CD14-positive monocyte (primary cell): ENCODE results near the gene CDH11. TPM values are rescaled to one million over a fixed set of nuclear protein-coding genes. Genes with fewer than 3 reads are reported as not detected.

Experiments used
- DNase-seq, 3 donors: peaks; one replicate each; pipeline ENCODE4 v3.0.0-alpha.2; 2011 to 2022
- H2AFZ ChIP-seq: 2 replicates; pipeline ENCODE4 v1.6.0; 2012; ENCODE audit warnings: mild to moderate bottlenecking, low read depth, low read length, inconsistent platforms; ENCODE audit not compliant: insufficient read depth, poor library complexity, severe bottlenecking
- H3K27ac ChIP-seq, 2 donors: 1 replicate in 1 of 2; 2 replicates in 1 of 2; pipeline ENCODE4 v1.5.1; 2012 to 2013; ENCODE audit warnings: low read length in 2 of 2, control low read depth in 1 of 2, inconsistent platforms in 1 of 2, low read depth in 1 of 2, mild to moderate bottlenecking in 1 of 2
- H3K27me3 ChIP-seq, 2 donors: one replicate each; pipeline versions ENCODE4 v1.6.0 to v1.6.1; 2011 to 2013; ENCODE audit warnings: low read length in 2 of 2; ENCODE audit not compliant: control insufficient read depth in 2 of 2, insufficient read depth in 2 of 2
- H3K36me3 ChIP-seq, 2 donors: replicated peaks in 1 of 2; 1 replicate in 1 of 2; 2 replicates in 1 of 2; pipeline versions ENCODE4 v1.5.1 to v1.6.1; 2012 to 2013; ENCODE audit warnings: low read length in 2 of 2, control low read depth in 1 of 2, inconsistent platforms in 1 of 2, mild to moderate bottlenecking in 1 of 2; ENCODE audit not compliant: insufficient read depth in 2 of 2, control insufficient read depth in 1 of 2
- H3K4me1 ChIP-seq, 2 donors: 1 replicate in 1 of 2; 2 replicates in 1 of 2; pipeline versions ENCODE4 v1.5.1 to v1.6.1; 2012 to 2013; ENCODE audit warnings: low read length in 2 of 2, control low read depth in 1 of 2, inconsistent platforms in 1 of 2, mild to moderate bottlenecking in 1 of 2, moderate library complexity in 1 of 2; ENCODE audit not compliant: insufficient read depth in 2 of 2, control insufficient read depth in 1 of 2
- H3K4me2 ChIP-seq: replicated peaks from 2 replicates; pipeline ENCODE3; 2012; ENCODE audit warnings: low read length, moderate library complexity, mild to moderate bottlenecking; ENCODE audit not compliant: poor library complexity, severe bottlenecking; ENCODE audit errors: extremely low read depth
- H3K4me3 ChIP-seq, 3 experiments: fragments of 200-600 bp in 1 of 3; sonication (generic) in 1 of 3; replicated peaks in 1 of 3; 1 replicate in 2 of 3; 2 replicates in 1 of 3; pipeline ENCODE4 v1.5.1; 2011 to 2013; ENCODE audit warnings: low read length in 3 of 3, mild to moderate bottlenecking in 3 of 3, control low read depth in 2 of 3, low read depth in 2 of 3, inconsistent platforms in 1 of 3, moderate library complexity in 1 of 3
- H3K79me2 ChIP-seq: 2 replicates; pipeline ENCODE4 v1.6.0; 2012; ENCODE audit warnings: mild to moderate bottlenecking, control low read depth, inconsistent platforms, low read length, moderate library complexity; ENCODE audit not compliant: insufficient read depth
- H3K9ac ChIP-seq: 2 replicates; pipeline ENCODE4 v1.6.0; 2017; ENCODE audit warnings: low read length, mild to moderate bottlenecking; ENCODE audit not compliant: insufficient read depth, poor library complexity, severe bottlenecking
- H3K9me3 ChIP-seq, 2 donors: replicated peaks in 1 of 2; 1 replicate in 1 of 2; 2 replicates in 1 of 2; pipeline versions ENCODE4 v1.5.1 to v1.6.1; 2012 to 2013; ENCODE audit warnings: low read length in 2 of 2, control low read depth in 1 of 2; ENCODE audit not compliant: control insufficient read depth in 1 of 2, insufficient read depth in 1 of 2
- H4K20me1 ChIP-seq: 2 replicates; pipeline ENCODE4 v1.6.0; 2012; ENCODE audit warnings: mild to moderate bottlenecking, low read length, control low read depth, moderate library complexity; ENCODE audit not compliant: insufficient read depth
- H3K27ac Mint-ChIP-seq, 7 donors: one replicate each; pipeline ENCODE4 v1.8.0; 2020; ENCODE audit warnings: mild to moderate bottlenecking in 7 of 7, mixed read lengths in 7 of 7, moderate library complexity in 6 of 7, inconsistent platforms in 2 of 7
- H3K27me3 Mint-ChIP-seq, 3 donors: one replicate each; pipeline ENCODE4 v1.8.0; 2021 to 2022; ENCODE audit warnings: low read depth in 3 of 3, mild to moderate bottlenecking in 3 of 3, mixed read lengths in 3 of 3, moderate library complexity in 3 of 3, inconsistent platforms in 1 of 3
- H3K36me3 Mint-ChIP-seq, 2 donors: one replicate each; pipeline ENCODE4 v1.8.0; 2020; ENCODE audit warnings: mixed read lengths in 2 of 2, inconsistent platforms in 1 of 2, mild to moderate bottlenecking in 1 of 2
- H3K4me1 Mint-ChIP-seq: one replicate; pipeline ENCODE4 v1.8.0; 2020; ENCODE audit warnings: mild to moderate bottlenecking, mixed read lengths
- H3K4me3 Mint-ChIP-seq, 2 donors: one replicate each; pipeline ENCODE4 v1.8.0; 2020; ENCODE audit warnings: mild to moderate bottlenecking in 2 of 2, mixed read lengths in 2 of 2, moderate library complexity in 1 of 2
- H3K9me3 Mint-ChIP-seq, 7 donors: one replicate each; pipeline ENCODE4 v1.8.0; 2020 to 2022; ENCODE audit warnings: mixed read lengths in 7 of 7, mild to moderate bottlenecking in 6 of 7, moderate library complexity in 6 of 7, inconsistent platforms in 2 of 7
- CTCF ChIP-seq: fragments of 200-600 bp; IDR thresholded peaks from one replicate; pipeline ENCODE4 v1.8.0; 2022; ENCODE audit warnings: antibody characterized with exemption, mild to moderate bottlenecking
- WGBS: methylation state at CpG from one replicate; pipeline ENCODE4 v1.1.5; 2013; ENCODE audit warnings: missing lambda C conversion rate; ENCODE audit not compliant: insufficient coverage; 5-methylcytosine and 5-hydroxymethylcytosine counted together
- intact Hi-C, 2 donors: fragments of 100-400 bp; cut with micrococcal nuclease; formaldehyde crosslinking; loops; one replicate each; pipeline versions ENCODE4 v1.15.0 to v1.15.1; 2023
- polyA minus RNA-seq: library from RNA; depleted of rRNA, polyadenylated mRNA; stranded (reverse); fragments of >200 nt; gene quantifications from 2 replicates; pipeline ENCODE4 v1.2.3, GENCODE V29; 2012
- polyA plus RNA-seq, 3 donors: library from polyadenylated mRNA; depleted of rRNA in 1 of 3; unstranded in 2 of 3; stranded (reverse) in 1 of 3; fragments of 300-500 nt in 2 of 3; fragments of >200 nt in 1 of 3; fragmentation: Illumina TruSeq in 2 of 3; gene quantifications; 1 replicate in 2 of 3; 2 replicates in 1 of 3; pipeline ENCODE4 v1.2.3, GENCODE V29; 2012 to 2021
- total RNA-seq, 12 experiments: library from RNA in 1 of 12; stranded (reverse) in 1 of 12; fragments of 120-200 nt in 1 of 12; gene quantifications; one replicate each; pipeline ENCODE4 v1.2.4 and lab custom pipeline; 2013 to 2026; ENCODE audit warnings: mixed read lengths in 6 of 12, inconsistent platforms in 1 of 12

CDH11 gene
- total RNA-seq (2013), result 0.31 TPM
- polyA plus RNA-seq (not detected), polyA minus RNA-seq (not detected in 2 replicates), total RNA-seq (lab: John Stamatoyannopoulos, UW) (0 to 2.6 (median 0.17) reads per million in 11 experiments)

DNA sequence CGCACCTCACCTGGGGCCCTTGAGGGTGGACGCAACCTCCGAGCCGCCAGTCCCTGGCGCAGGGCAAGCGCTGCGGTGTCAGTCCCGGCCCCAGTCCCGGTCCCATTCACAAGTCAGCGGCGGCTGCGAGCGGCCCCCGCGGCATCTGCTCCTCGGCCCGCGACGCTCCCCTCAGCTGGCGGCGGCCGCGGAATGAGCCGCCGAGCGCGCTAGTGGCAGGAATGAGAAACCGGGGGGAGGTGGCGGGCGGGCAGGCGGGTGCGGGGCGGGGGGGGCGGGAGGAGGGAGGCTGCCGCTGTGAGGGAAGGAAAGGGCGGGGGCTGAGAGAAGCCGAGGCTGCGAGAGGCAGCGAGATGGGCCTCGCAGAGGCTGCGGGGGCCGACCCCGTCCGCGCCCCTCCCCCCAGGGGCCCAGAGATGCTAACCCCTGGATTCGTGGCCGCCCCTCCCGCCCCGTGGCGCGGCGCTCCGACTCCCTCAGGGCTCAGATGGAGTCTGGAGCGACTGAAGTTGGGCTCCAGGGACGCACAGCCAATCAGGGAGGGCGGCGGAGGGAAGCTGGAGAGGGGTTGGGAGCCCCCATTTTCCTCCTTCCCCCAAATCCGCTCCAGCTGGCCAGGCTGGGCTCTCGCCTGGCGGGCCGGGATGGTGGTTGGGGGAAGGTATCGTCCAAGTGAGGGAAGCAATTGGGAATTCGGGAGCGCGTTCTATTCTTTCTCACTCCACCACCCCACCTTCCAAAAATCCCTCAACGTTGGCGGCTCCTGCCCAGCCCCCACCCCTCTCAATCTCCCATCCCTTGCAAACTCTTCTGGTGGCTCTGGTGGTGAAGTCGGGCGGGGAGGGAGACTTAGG, at the start of gene CDH11:
CDH11 (minus strand) TSS at position 194 of the 854 bp plus-strand sequence. CDS start 117,194 bp downstream, outside the sequence.
- Mint-ChIP-seq H3K4me1 (no peaks in the 10 kb centered on the region), H3K27ac (no peak within 1 kb of the TSS), H3K9me3 (peaks cover 0 to 15% (median 2%) of the 10 kb centered on the region in 7 donors), H3K27me3 (peaks cover 51 to 70% (median 67%) of the 10 kb centered on the region in 3 donors), H3K36me3 (no peaks in the 10 kb centered on the region), H3K4me3 (peak within 1 kb of the TSS in 1 of 2 donors; percentile 81)
- Histone ChIP-seq H3K27me3 (peaks cover 41 to 73% of the 10 kb centered on the region in 2 donors), H3K9ac (no peak within 1 kb of the TSS), H2AFZ (no peak within 1 kb of the TSS), H3K4me1 (no peaks in the 10 kb centered on the region), H3K36me3 (no peaks in the 10 kb centered on the region), H3K79me2 (no peaks in the 10 kb centered on the region), H3K4me3 (no peak within 1 kb of the TSS), H4K20me1 (no peaks in the 10 kb centered on the region), H3K4me2 (no peak within 1 kb of the TSS), H3K27ac (no peak within 1 kb of the TSS), H3K9me3 (peaks cover 0 to 7% of the 10 kb centered on the region in 2 donors)
- no peak for DNase-seq
- 0% methylated on average over 33 of the region's 69 CpGs for WGBS
- intact Hi-C loops, result no loop called here
- TF ChIP-seq CTCF, result no peak

- H2AFZ ChIP-seq, result no peak overlapping the region
- no peaks in the 10 kb centered on the region for H3K36me3 ChIP-seq
- H3K27ac ChIP-seq, result no peak overlapping the region
- Mint-ChIP-seq H3K27ac (no peak overlapping the region), H3K4me1 (no peaks in the 10 kb centered on the region), H3K36me3 (no peaks in the 10 kb centered on the region), H3K9me3 (peaks cover 0 to 4% (median 0%) of the 10 kb centered on the region in 7 donors), H3K27me3 (peaks cover 0 to 2% (median 0%) of the 10 kb centered on the region in 3 donors), H3K4me3 (no peak overlapping the region)
- WGBS, result 33% methylated on average over 2 of the region's 3 CpGs
- no peaks in the 10 kb centered on the region for H3K79me2 ChIP-seq
- no peak overlapping the region for H3K9ac ChIP-seq
- H3K4me1 ChIP-seq, result no peaks in the 10 kb centered on the region
- no peaks in the 10 kb centered on the region for H3K27me3 ChIP-seq
- no peak overlapping the region for H3K4me2 ChIP-seq
- H3K9me3 ChIP-seq, result no peaks in the 10 kb centered on the region
- intact Hi-C loops, result no loop called here
- H3K4me3 ChIP-seq, result no peak overlapping the region
- DNase-seq, result no peak
- H4K20me1 ChIP-seq, result no peaks in the 10 kb centered on the region
- TF ChIP-seq CTCF, result no peak
These were observed 32.5 kb upstream of the CDH11 start for GRCh38 chr16:65154321-65154720.
